Endodermal cell (in vitro differentiated cells): ENCODE results near the gene CLCNKB. TPM values are rescaled to one million over a fixed set of nuclear protein-coding genes. Genes with fewer than 3 reads are reported as not detected.
A peak's percentile ranks its signal among the peaks of the same experiment; 100 is the strongest.

Experiments
- DNase-seq: peaks from one replicate; pipeline ENCODE4 v3.0.0-alpha.2; 2017
- H3K27ac ChIP-seq: 2 replicates; pipeline ENCODE4 v1.5.1; 2013; ENCODE audit warnings: mild to moderate bottlenecking, low read depth, low read length, moderate library complexity
- H3K27me3 ChIP-seq: 2 replicates; pipeline ENCODE4 v1.6.1; 2013; ENCODE audit warnings: mild to moderate bottlenecking, low read length, moderate library complexity; ENCODE audit not compliant: insufficient read depth, control insufficient read depth, poor library complexity, severe bottlenecking
- H3K36me3 ChIP-seq: 2 replicates; pipeline ENCODE4 v1.7.0; 2013; ENCODE audit warnings: mild to moderate bottlenecking, low read length, moderate library complexity; ENCODE audit not compliant: control insufficient read depth, insufficient read depth
- H3K4me1 ChIP-seq: one replicate; pipeline ENCODE4 v1.7.0; 2013; ENCODE audit warnings: low read length; ENCODE audit not compliant: control insufficient read depth, insufficient read depth
- H3K4me3 ChIP-seq: 2 replicates; pipeline ENCODE4 v1.5.1; 2013; ENCODE audit warnings: mild to moderate bottlenecking, low read length, moderate library complexity
- H3K9ac ChIP-seq: 2 replicates; pipeline ENCODE4 v1.6.1; 2013; ENCODE audit warnings: mild to moderate bottlenecking, low read length, moderate library complexity; ENCODE audit not compliant: poor library complexity, severe bottlenecking; ENCODE audit errors: extremely low read depth
- H3K9me3 ChIP-seq: 2 replicates; pipeline ENCODE4 v1.6.1; 2013; ENCODE audit warnings: mild to moderate bottlenecking, low read length, moderate library complexity; ENCODE audit not compliant: control insufficient read depth
- H3K27ac Mint-ChIP-seq: 2 replicates; pipeline ENCODE4 v1.8.0; 2020; ENCODE audit warnings: mixed read lengths
- H3K27me3 Mint-ChIP-seq: 2 replicates; pipeline ENCODE4 v1.8.0; 2021; ENCODE audit warnings: mild to moderate bottlenecking, mixed read lengths; ENCODE audit not compliant: insufficient read depth
- H3K36me3 Mint-ChIP-seq: 2 replicates; pipeline ENCODE4 v1.8.0; 2020; ENCODE audit warnings: low read depth, mixed read lengths
- H3K4me1 Mint-ChIP-seq: 2 replicates; pipeline ENCODE4 v1.8.0; 2020; ENCODE audit warnings: mixed read lengths
- H3K4me3 Mint-ChIP-seq: 2 replicates; pipeline ENCODE4 v1.8.0; 2020; ENCODE audit warnings: mild to moderate bottlenecking, moderate library complexity, mixed read lengths
- H3K9me3 Mint-ChIP-seq: 2 replicates; pipeline ENCODE4 v1.8.0; 2020; ENCODE audit warnings: mild to moderate bottlenecking, mixed read lengths
- WGBS, 2 experiments: methylation state at CpG; one replicate each; pipeline versions ENCODE4 v1.1.5 to v1.1.7; 2013; ENCODE audit warnings: missing lambda C conversion rate in 2 of 2, mixed read lengths in 1 of 2; ENCODE audit not compliant: insufficient coverage in 1 of 2, insufficient read length in 1 of 2; 5-methylcytosine and 5-hydroxymethylcytosine counted together
- total RNA-seq, 2 donors: library from RNA; stranded (reverse); fragmentation: NEBNext Ultra II Directional in 1 of 2; extraction: Animal tissue kit (Norgen Biotek cat#: 25700) in 1 of 2; gene quantifications; 2 replicates in 1 of 2; 3 replicates in 1 of 2; pipeline ENCODE4 v1.2.1, GENCODE V29; 2021
- TF ChIP-seq, protein P1 (sequence below): fragments of 200-600 bp; sonication (generic); conservative IDR thresholded peaks from 2 replicates; pipeline ENCODE4 v1.5.0; 2021; ENCODE audit warnings: antibody characterized with exemption, mild to moderate bottlenecking

Gene CLCNKB
- total RNA-seq, 2 donors from 2014 or later: 3.6 to 3.7 TPM

DNA sequence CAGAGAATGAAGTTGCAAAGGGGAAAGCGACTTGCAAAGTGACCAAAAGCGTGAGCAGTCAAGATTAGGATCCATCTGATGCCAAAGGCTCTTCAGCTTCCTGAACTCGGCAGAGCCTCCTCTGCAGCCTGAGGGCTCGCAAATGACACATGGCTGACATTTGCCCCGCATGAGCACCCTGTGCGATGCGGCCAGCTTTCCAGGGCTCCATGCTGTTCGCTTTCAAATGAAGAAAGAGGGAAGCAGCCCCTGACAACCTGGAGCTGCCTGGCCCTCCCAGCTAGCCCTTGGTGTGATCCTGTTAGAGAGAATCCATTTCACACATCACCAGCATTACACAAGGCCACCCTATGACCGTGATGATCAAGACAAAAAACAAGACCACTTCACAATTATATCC lies 50.0 kb downstream of the CLCNKB start:
- Histone ChIP-seq H3K27me3 (no peaks in the 10 kb centered on the region), H3K9me3 (no peaks in the 10 kb centered on the region), H3K9ac (no peak overlapping the region), H3K27ac (no peak overlapping the region), H3K4me1 (no peaks in the 10 kb centered on the region), H3K4me3 (no peak overlapping the region), H3K36me3 (no peaks in the 10 kb centered on the region)
- Mint-ChIP-seq H3K27ac (no peak overlapping the region), H3K4me1 (peaks cover 17% of the 10 kb centered on the region), H3K27me3 (peaks cover 7% of the 10 kb centered on the region), H3K36me3 (no peaks in the 10 kb centered on the region), H3K4me3 (no peak overlapping the region), H3K9me3 (no peaks in the 10 kb centered on the region)
- 60 to 74% methylated on average over 9 of the region's 9 CpGs for WGBS, 2 experiments
- TF ChIP-seq, protein P1, sequence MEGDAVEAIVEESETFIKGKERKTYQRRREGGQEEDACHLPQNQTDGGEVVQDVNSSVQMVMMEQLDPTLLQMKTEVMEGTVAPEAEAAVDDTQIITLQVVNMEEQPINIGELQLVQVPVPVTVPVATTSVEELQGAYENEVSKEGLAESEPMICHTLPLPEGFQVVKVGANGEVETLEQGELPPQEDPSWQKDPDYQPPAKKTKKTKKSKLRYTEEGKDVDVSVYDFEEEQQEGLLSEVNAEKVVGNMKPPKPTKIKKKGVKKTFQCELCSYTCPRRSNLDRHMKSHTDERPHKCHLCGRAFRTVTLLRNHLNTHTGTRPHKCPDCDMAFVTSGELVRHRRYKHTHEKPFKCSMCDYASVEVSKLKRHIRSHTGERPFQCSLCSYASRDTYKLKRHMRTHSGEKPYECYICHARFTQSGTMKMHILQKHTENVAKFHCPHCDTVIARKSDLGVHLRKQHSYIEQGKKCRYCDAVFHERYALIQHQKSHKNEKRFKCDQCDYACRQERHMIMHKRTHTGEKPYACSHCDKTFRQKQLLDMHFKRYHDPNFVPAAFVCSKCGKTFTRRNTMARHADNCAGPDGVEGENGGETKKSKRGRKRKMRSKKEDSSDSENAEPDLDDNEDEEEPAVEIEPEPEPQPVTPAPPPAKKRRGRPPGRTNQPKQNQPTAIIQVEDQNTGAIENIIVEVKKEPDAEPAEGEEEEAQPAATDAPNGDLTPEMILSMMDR: no peak
- DNase-seq: peak; percentile 48

- Mint-ChIP-seq H3K27ac (no peak overlapping the region), H3K36me3 (no peaks in the 10 kb centered on the region), H3K4me3 (no peak overlapping the region), H3K4me1 (peaks cover 17% of the 10 kb centered on the region), H3K27me3 (peaks cover 7% of the 10 kb centered on the region), H3K9me3 (no peaks in the 10 kb centered on the region)
- H3K4me3 ChIP-seq: no peak overlapping the region
- no peaks in the 10 kb centered on the region for H3K36me3 ChIP-seq
- H3K27ac ChIP-seq: no peak overlapping the region
- DNase-seq: peak; percentile 53
- TF ChIP-seq, protein P1: no peak
- 92 to 97% methylated on average over 3 to 20 of the region's 21 CpGs for WGBS, 2 experiments
- no peaks in the 10 kb centered on the region for H3K27me3 ChIP-seq
- no peak overlapping the region for H3K9ac ChIP-seq
- H3K9me3 ChIP-seq: no peaks in the 10 kb centered on the region
- H3K4me1 ChIP-seq: no peaks in the 10 kb centered on the region
Observed at GRCh38 chr1:16094453-16095158, 51.0 kb downstream of the CLCNKB start.

- H3K9me3 ChIP-seq: no peaks in the 10 kb centered on the region
- peaks cover 17% of the 10 kb centered on the region for H3K4me1 Mint-ChIP-seq
- TF ChIP-seq, protein P1: no peak
- H3K27ac Mint-ChIP-seq: no peak overlapping the region
- H3K36me3 Mint-ChIP-seq: no peaks in the 10 kb centered on the region
- no peaks in the 10 kb centered on the region for H3K36me3 ChIP-seq
- DNase-seq: peak; percentile 45
- peaks cover 6% of the 10 kb centered on the region for H3K9me3 Mint-ChIP-seq
- no peak overlapping the region for H3K27ac ChIP-seq
- H3K27me3 Mint-ChIP-seq: peaks cover 9% of the 10 kb centered on the region
- no peak overlapping the region for H3K4me3 Mint-ChIP-seq
- no peaks in the 10 kb centered on the region for H3K27me3 ChIP-seq
- no peak overlapping the region for H3K4me3 ChIP-seq
- no peak overlapping the region for H3K9ac ChIP-seq
- H3K4me1 ChIP-seq: no peaks in the 10 kb centered on the region
- WGBS, 2 experiments: 95 to 96% methylated on average over 8 to 9 of the region's 9 CpGs
Observed at GRCh38 chr1:16095447-16095846, 51.9 kb downstream of the CLCNKB start.
